Measurements from ENCODE around the gene PLA2G2F.

PLA2G2F gene

GRCh38 chr1:20182415-20182814 is 43.3 kb downstream of the PLA2G2F start:
- no peak for TF ChIP-seq ZNF274 (IDR thresholded peaks at IDR 0.05; ENCODE audit: low read depth, low read length)
- H3K4me3 ChIP-seq (ENCODE audit: low read length): no peak overlapping the region

GRCh38 chr1:20183035-20183434 is 43.9 kb downstream of the PLA2G2F start:
- TF ChIP-seq ZNF274 (IDR thresholded peaks at IDR 0.05; ENCODE audit: low read depth, low read length): no peak
- no peak overlapping the region for H3K4me3 ChIP-seq (ENCODE audit: low read length)

- TF ChIP-seq ZNF274 (IDR thresholded peaks at IDR 0.05; ENCODE audit: low read depth, low read length): no peak
Observed at GRCh38 chr1:20183616-20184271, 44.6 kb downstream of the PLA2G2F start.

GRCh38 chr1:20184481-20184900 is 45.4 kb downstream of the PLA2G2F start:
- TF ChIP-seq ZNF274 (IDR thresholded peaks at IDR 0.05; ENCODE audit: low read depth, low read length): no peak
- H3K4me3 ChIP-seq (ENCODE audit: low read length): no peak overlapping the region

More at GRCh38 chr1:20183616-20184271, 44.6 kb downstream of the PLA2G2F start:
- H3K4me3 ChIP-seq (ENCODE audit: low read length): no peak overlapping the region

- no peak overlapping the region for H3K4me3 ChIP-seq (ENCODE audit: low read length)
- no peak for TF ChIP-seq ZNF274 (IDR thresholded peaks at IDR 0.05; ENCODE audit: low read depth, low read length)
Observed at GRCh38 chr1:20184997-20185833, 46.1 kb downstream of the PLA2G2F start.

GRCh38 chr1:20185834-20186782 is 47.0 kb downstream of the PLA2G2F start, which contains the start of the genes PLA2G2C and UBXN10:
PLA2G2C (minus strand) TSS chr1:20186518; CDS start chr1:20177363, 9,155 bp downstream.
UBXN10 (plus strand) TSS chr1:20186096; CDS start chr1:20190562, 4,466 bp downstream.
- no peak for TF ChIP-seq ZNF274 (IDR thresholded peaks at IDR 0.05; ENCODE audit: low read depth, low read length)
- no peak within 1 kb of the TSS; the same call in 1 of the 2 replicates for H3K4me3 ChIP-seq (ENCODE audit: low read length)

GRCh38 chr1:20187103-20187812 is 48.1 kb downstream of the PLA2G2F start:
- no peak for TF ChIP-seq ZNF274 (IDR thresholded peaks at IDR 0.05; ENCODE audit: low read depth, low read length)
- H3K4me3 ChIP-seq (ENCODE audit: low read length): no peak overlapping the region

GRCh38 chr1:20187813-20188454 is 48.8 kb downstream of the PLA2G2F start:
- TF ChIP-seq ZNF274 (IDR thresholded peaks at IDR 0.05; ENCODE audit: low read depth, low read length): no peak
- no peak overlapping the region for H3K4me3 ChIP-seq (ENCODE audit: low read length)

GRCh38 chr1:20188455-20188817 is 49.3 kb downstream of the PLA2G2F start:
- no peak for TF ChIP-seq ZNF274 (IDR thresholded peaks at IDR 0.05; ENCODE audit: low read depth, low read length)

GRCh38 chr1:20189664-20190063 is 50.5 kb downstream of the PLA2G2F start:
- TF ChIP-seq ZNF274 (IDR thresholded peaks at IDR 0.05; ENCODE audit: low read depth, low read length): no peak
- H3K4me3 ChIP-seq (ENCODE audit: low read length): no peak overlapping the region

More at GRCh38 chr1:20188455-20188817, 49.3 kb downstream of the PLA2G2F start:
- H3K4me3 ChIP-seq (ENCODE audit: low read length): no peak overlapping the region

- TF ChIP-seq ZNF274 (IDR thresholded peaks at IDR 0.05; ENCODE audit: low read depth, low read length): no peak
- H3K4me3 ChIP-seq (ENCODE audit: low read length): no peak overlapping the region
Observed at GRCh38 chr1:20190256-20191160, 51.4 kb downstream of the PLA2G2F start.

Measured in GM08714 (cell line).